H9 (cell line): ENCODE results near the gene ETV2. TPM values are rescaled to one million over a fixed set of nuclear protein-coding genes. Genes with fewer than 3 reads are reported as not detected.
A peak's percentile ranks its signal among the peaks of the same experiment; 100 is the strongest.

Experiments
- DNase-seq: peaks from one replicate; pipeline ENCODE4 v3.0.0-alpha.2; 2017
- H2AFZ ChIP-seq: one replicate; pipeline ENCODE4 v1.6.1; 2013; ENCODE audit warnings: mild to moderate bottlenecking, low read length, control low read depth, moderate library complexity
- H2AK5ac ChIP-seq: 2 replicates; pipeline ENCODE4 v1.6.1; 2013; ENCODE audit warnings: low read length, control low read depth, mixed read lengths; ENCODE audit not compliant: insufficient read length
- H2BK120ac ChIP-seq: one replicate; pipeline ENCODE4 v1.6.1; 2013; ENCODE audit warnings: low read depth, mild to moderate bottlenecking, low read length, control low read depth, inconsistent platforms; ENCODE audit not compliant: poor library complexity, severe bottlenecking
- H2BK12ac ChIP-seq: 2 replicates; pipeline ENCODE4 v1.6.1; 2013; ENCODE audit warnings: low read length, control low read depth, mixed read lengths, low read depth; ENCODE audit not compliant: insufficient read length
- H2BK15ac ChIP-seq: 2 replicates; pipeline ENCODE4 v1.6.1; 2013; ENCODE audit warnings: low read depth, low read length, control low read depth
- H2BK20ac ChIP-seq: one replicate; pipeline ENCODE4 v1.6.1; 2013; ENCODE audit warnings: low read depth, mild to moderate bottlenecking, low read length, control low read depth, inconsistent platforms; ENCODE audit not compliant: poor library complexity, severe bottlenecking
- H2BK5ac ChIP-seq: 2 replicates; pipeline ENCODE4 v1.6.1; 2013; ENCODE audit warnings: low read length, control low read depth, mixed read lengths; ENCODE audit not compliant: insufficient read length
- H3K14ac ChIP-seq: 2 replicates; pipeline ENCODE4 v1.6.1; 2013; ENCODE audit warnings: low read length, control low read depth; ENCODE audit not compliant: insufficient read depth
- H3K18ac ChIP-seq: 2 replicates; pipeline ENCODE4 v1.6.1; 2013; ENCODE audit warnings: low read depth, mild to moderate bottlenecking, mixed read lengths, low read length, control low read depth; ENCODE audit not compliant: insufficient read length
- H3K23ac ChIP-seq: 2 replicates; pipeline ENCODE4 v1.6.1; 2013; ENCODE audit warnings: low read length, control low read depth, mixed read lengths, low read depth; ENCODE audit not compliant: insufficient read length
- H3K23me2 ChIP-seq: 2 replicates; pipeline ENCODE4 v1.6.1; 2013; ENCODE audit warnings: low read depth, mild to moderate bottlenecking, mixed read lengths, low read length, control low read depth; ENCODE audit not compliant: insufficient read length, poor library complexity, severe bottlenecking
- H3K27ac ChIP-seq: 2 replicates; pipeline ENCODE4 v1.5.1; 2013; ENCODE audit warnings: low read length, control low read depth, mixed read lengths, low read depth; ENCODE audit not compliant: insufficient read length
- H3K27me3 ChIP-seq: 2 replicates; pipeline ENCODE4 v1.6.1; 2013; ENCODE audit warnings: low read length, control low read depth, inconsistent platforms; ENCODE audit not compliant: insufficient read depth
- H3K4ac ChIP-seq: 2 replicates; pipeline ENCODE4 v1.6.1; 2013; ENCODE audit warnings: low read depth, mild to moderate bottlenecking, control low read depth, inconsistent platforms, low read length, moderate library complexity
- H3K4me1 ChIP-seq: 2 replicates; pipeline ENCODE4 v1.6.1; 2013; ENCODE audit warnings: low read length, control low read depth, inconsistent platforms; ENCODE audit not compliant: insufficient read depth
- H3K4me2 ChIP-seq: 2 replicates; pipeline ENCODE4 v1.6.1; 2013; ENCODE audit warnings: low read length, control low read depth, mixed read lengths; ENCODE audit not compliant: insufficient read length, insufficient read depth
- H3K56ac ChIP-seq: 2 replicates; pipeline ENCODE4 v1.6.1; 2013; ENCODE audit warnings: low read depth, mild to moderate bottlenecking, mixed read lengths, low read length, control low read depth; ENCODE audit not compliant: insufficient read length
- H3K79me1 ChIP-seq: 2 replicates; pipeline ENCODE4 v1.6.1; 2013; ENCODE audit warnings: low read depth, mild to moderate bottlenecking, moderate library complexity, low read length, control low read depth, inconsistent platforms; ENCODE audit not compliant: insufficient read depth, poor library complexity, severe bottlenecking
- H3K79me2 ChIP-seq: 2 replicates; pipeline ENCODE4 v1.6.1; 2013; ENCODE audit warnings: low read length, control low read depth, inconsistent platforms; ENCODE audit not compliant: insufficient read depth
- H3K9ac ChIP-seq: 2 replicates; pipeline ENCODE4 v1.6.1; 2013; ENCODE audit warnings: low read length, control low read depth, mixed read lengths; ENCODE audit not compliant: insufficient read length; ENCODE audit errors: extremely low read depth
- H3K9me3 ChIP-seq: one replicate; pipeline ENCODE4 v1.6.1; 2013; ENCODE audit warnings: low read depth, low read length, inconsistent platforms; ENCODE audit not compliant: control insufficient read depth
- H3T11ph ChIP-seq: one replicate; pipeline ENCODE4 v1.6.1; 2013; ENCODE audit warnings: mild to moderate bottlenecking, low read length, control low read depth, inconsistent platforms
- H4K20me1 ChIP-seq: one replicate; pipeline ENCODE4 v1.6.1; 2013; ENCODE audit not compliant: control insufficient read depth, insufficient read length, insufficient read depth
- H4K5ac ChIP-seq: 2 replicates; pipeline ENCODE4 v1.6.1; 2013; ENCODE audit warnings: low read depth, mild to moderate bottlenecking, mixed read lengths, low read length, control low read depth; ENCODE audit not compliant: insufficient read length
- H4K8ac ChIP-seq: replicated peaks from 2 replicates; pipeline ENCODE4 v1.6.1; 2013; ENCODE audit warnings: low read length, control low read depth, mixed read lengths, low read depth; ENCODE audit not compliant: insufficient read length
- H4K91ac ChIP-seq: 2 replicates; pipeline ENCODE4 v1.6.1; 2013; ENCODE audit warnings: low read depth, mild to moderate bottlenecking, moderate library complexity, mixed read lengths, low read length, control low read depth; ENCODE audit not compliant: insufficient read length
- H3K27ac Mint-ChIP-seq, 3 experiments: 2 replicates in 2 of 3; 3 replicates in 1 of 3; pipeline ENCODE4 v1.8.0; 2020 to 2021; ENCODE audit warnings: mixed read lengths in 3 of 3, mild to moderate bottlenecking in 1 of 3, moderate library complexity in 1 of 3
- H3K27me3 Mint-ChIP-seq: 2 replicates; pipeline ENCODE4 v1.8.0; 2021; ENCODE audit warnings: low read depth, mild to moderate bottlenecking, moderate library complexity, mixed read lengths
- H3K36me3 Mint-ChIP-seq, 3 experiments: 2 replicates in 2 of 3; 3 replicates in 1 of 3; pipeline ENCODE4 v1.8.0; 2020 to 2021; ENCODE audit warnings: low read depth in 3 of 3, mixed read lengths in 3 of 3; ENCODE audit not compliant: insufficient read depth in 1 of 3
- H3K4me1 Mint-ChIP-seq, 2 experiments: 2 replicates each; pipeline ENCODE4 v1.8.0; 2020; ENCODE audit warnings: mixed read lengths in 2 of 2
- H3K4me3 Mint-ChIP-seq, 2 experiments: 2 replicates in 1 of 2; 3 replicates in 1 of 2; pipeline ENCODE4 v1.8.0; 2020 to 2021; ENCODE audit warnings: mild to moderate bottlenecking in 2 of 2, mixed read lengths in 2 of 2, moderate library complexity in 1 of 2
- H3K9me3 Mint-ChIP-seq, 2 experiments: 2 replicates in 1 of 2; 3 replicates in 1 of 2; pipeline ENCODE4 v1.8.0; 2020; ENCODE audit warnings: mild to moderate bottlenecking in 2 of 2, mixed read lengths in 2 of 2, moderate library complexity in 1 of 2
- CTCF ChIP-seq: fragments of 200-600 bp; sonication (generic); conservative IDR thresholded peaks from 3 replicates; pipeline ENCODE4 v1.8.0; 2021; ENCODE audit warnings: antibody characterized with exemption, mild to moderate bottlenecking
- WGBS: extraction: QIAGEN DNeasy Blood & Tissue Kit; methylation state at CpG from one replicate; pipeline ENCODE4 v1.1.7; 2013; ENCODE audit warnings: missing lambda C conversion rate, low lambda C conversion rate, mixed read lengths; ENCODE audit not compliant: insufficient read length; ENCODE audit errors: extremely low coverage; 5-methylcytosine and 5-hydroxymethylcytosine counted together
- total RNA-seq: library from RNA; stranded (reverse); gene quantifications from 2 replicates; pipeline ENCODE4 v1.2.1, GENCODE V29; 2021

ETV2 gene
- total RNA-seq, 1 experiment from 2014 or later: 1.9 TPM

- no CpG with 5 or more reads among the region's 25 CpGs for WGBS
- Histone ChIP-seq H3K9ac (no peak overlapping the region), H3K56ac (no peak overlapping the region)
These were observed 4.4 kb upstream of the ETV2 start for GRCh38 chr19:35637165-35637564.

More at GRCh38 chr19:35637165-35637564, 4.4 kb upstream of the ETV2 start:
- Histone ChIP-seq H3K4me2 (no peak overlapping the region), H3K79me2 (no peaks in the 10 kb centered on the region), H4K20me1 (no peaks in the 10 kb centered on the region), H2BK15ac (no peak overlapping the region), H3K4me1 (peaks cover 6% of the 10 kb centered on the region; the same call in 1 of the 2 replicates), H2BK5ac (no peak overlapping the region), H3T11ph (no peak overlapping the region), H2BK20ac (no peak overlapping the region), H4K91ac (no peak overlapping the region), H3K27me3 (no peaks in the 10 kb centered on the region), H2BK12ac (no peak overlapping the region), H3K79me1 (no peaks in the 10 kb centered on the region), H2AFZ (no peak overlapping the region), H3K14ac (no peak overlapping the region), H3K18ac (no peak overlapping the region), H3K23ac (no peak overlapping the region), H4K8ac (no peak overlapping the region), H3K4ac (no peak overlapping the region), H2AK5ac (no peak overlapping the region), H2BK120ac (no peak overlapping the region), H3K27ac (no peak overlapping the region), H4K5ac (no peak overlapping the region), H3K9me3 (no peaks in the 10 kb centered on the region), H3K23me2 (no peaks in the 10 kb centered on the region)
- no peak for TF ChIP-seq CTCF
- Mint-ChIP-seq H3K27me3 (no peaks in the 10 kb centered on the region), H3K36me3 (peaks cover 19 to 54% (median 42%) of the 10 kb centered on the region in 3 experiments), H3K4me3 (no peak overlapping the region), H3K9me3 (no peaks in the 10 kb centered on the region), H3K27ac (peak overlapping the region in 1 of 3 experiments; percentile 40; a peak in 1 of 7 replicates), H3K4me1 (peaks cover 22% of the 10 kb centered on the region in 2 experiments)
- DNase-seq: no peak
